Stimulated activated naive CD8-positive, alpha-beta T cell treated with anti-CD3 and anti-CD28 coated beads, Interleukin-15, Interleukin-2, amounts not matched to agents 100 U/mL and 50 U/mL, for 24 hours (primary cell): ENCODE results near the gene IARS2.
"Not testable (repeated sequence)": the region's sequence is repeated elsewhere in the genome, so short reads cannot be mapped to it uniquely, and the experiment has no call there.

Source experiments
- ATAC-seq: fragments of 150-1000 bp; cut with Tn5 transposase; one replicate; pipeline ENCODE4 v1.10.0; 2021
- DNase-seq: peaks from one replicate; pipeline ENCODE4 v3.0.0; 2021

IARS2 gene

DNA sequence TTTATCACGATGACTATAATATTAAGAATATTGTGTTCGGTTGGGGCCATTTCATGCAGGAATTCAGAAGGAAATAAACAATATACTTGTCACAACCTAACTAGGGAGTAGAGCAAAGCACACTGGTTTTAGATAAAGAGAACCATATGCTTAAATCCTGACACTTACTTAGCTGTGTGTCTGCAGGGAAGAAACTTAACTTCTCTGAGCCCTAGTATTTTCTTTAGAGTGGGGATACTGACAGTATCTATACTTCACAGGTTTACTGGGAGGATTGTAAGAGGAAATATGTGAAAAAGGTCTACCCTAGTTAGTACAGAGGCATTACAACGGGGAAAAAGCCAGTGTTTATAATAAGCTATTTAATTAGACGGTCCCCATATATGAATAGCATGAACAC, 72.9 kb downstream of the IARS2 start:
- ATAC-seq = no peak
- no peak for DNase-seq

DNA sequence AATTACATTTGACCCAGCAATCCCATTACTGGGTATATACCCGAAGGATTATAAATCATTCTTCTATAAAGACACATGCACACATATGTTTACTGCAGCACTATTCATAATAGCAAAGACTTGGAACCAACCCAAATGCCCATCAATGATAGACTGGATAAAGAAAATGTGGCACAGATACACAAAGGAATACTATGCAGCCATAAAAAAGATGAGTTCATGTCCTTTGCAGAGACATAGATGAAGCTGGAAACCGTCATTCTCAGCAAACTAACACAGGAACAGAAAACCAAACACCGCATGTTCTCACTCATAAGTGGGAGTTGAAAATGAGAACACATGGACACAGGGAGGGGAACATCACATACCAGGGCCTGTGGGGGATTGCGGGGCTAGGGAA, 76.0 kb downstream of the IARS2 start:
- ATAC-seq, DNase-seq: not testable (repeated sequence)

DNA sequence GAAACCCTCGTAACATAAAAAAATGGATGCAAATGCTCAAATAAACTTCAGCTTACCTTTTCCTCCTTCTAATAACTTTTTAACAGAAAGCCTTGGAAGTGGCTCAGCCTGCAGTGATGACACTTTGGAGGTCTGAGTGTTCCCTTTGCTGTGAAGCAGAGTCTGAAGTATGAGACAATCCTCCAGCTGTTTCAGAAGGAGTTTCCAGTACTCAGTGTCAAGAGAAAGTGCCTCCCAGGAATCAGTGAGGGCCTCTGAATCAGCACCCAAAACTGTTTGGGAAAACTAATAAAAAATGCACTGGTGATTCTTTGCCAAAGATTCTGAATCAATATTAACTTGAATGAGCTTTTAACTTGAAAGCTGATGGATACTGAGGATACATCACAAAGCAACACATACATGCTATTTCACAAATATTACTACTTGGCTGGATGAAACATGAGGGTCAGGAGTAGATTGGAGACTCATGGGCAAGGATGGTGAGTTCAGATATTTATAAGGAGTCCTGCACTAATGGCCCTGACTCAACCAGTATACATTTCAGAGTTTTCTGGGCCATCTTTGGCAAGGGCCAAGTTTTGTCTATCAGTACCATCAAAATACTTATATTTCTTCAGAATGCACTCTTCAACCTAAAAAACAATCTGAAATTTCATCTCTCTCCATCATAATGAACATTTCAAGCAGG, 77.0 kb downstream of the IARS2 start:
- DNase-seq (no peak), ATAC-seq (no peak)

DNA sequence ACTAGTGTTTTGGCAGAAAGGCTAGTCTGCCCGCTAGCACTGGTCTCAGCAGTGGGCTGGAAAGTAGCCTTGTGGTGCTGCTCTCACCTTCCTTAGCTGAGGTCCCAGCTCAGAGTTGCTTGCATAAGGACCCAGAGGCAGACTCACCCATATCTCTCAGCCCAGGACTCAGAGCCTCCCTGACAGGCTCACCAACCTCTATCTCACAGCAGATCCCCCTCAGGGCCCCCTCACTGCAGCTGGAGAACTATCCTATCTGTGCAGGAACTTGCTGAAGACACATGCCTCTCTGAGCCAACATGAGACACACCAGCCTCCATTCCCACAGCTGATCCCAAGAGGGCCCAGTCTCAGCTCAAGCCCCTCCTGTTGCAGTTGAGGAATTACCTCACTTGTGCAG, 82.6 kb downstream of the IARS2 start:
- no peak for DNase-seq
- no peak for ATAC-seq

DNA sequence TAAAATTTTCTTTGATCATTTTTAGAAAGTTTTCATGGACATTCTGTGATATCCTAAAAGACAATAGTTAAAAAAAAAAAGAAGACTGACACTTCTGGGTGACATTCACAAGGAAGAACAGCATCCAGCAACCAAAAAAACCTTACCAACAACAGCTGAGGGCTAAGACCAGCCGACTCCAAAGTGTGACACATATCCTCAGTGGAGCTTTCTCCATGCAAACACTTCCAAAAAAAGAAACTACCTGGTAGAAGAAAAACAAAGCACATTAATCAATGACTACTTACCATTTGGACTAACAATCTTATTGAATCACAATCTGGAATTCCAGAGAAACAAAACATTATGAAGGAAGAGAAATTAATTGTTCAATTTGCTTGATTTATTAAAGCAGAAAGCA, 88.2 kb downstream of the IARS2 start:
- ATAC-seq (no peak), DNase-seq (no peak)

DNA sequence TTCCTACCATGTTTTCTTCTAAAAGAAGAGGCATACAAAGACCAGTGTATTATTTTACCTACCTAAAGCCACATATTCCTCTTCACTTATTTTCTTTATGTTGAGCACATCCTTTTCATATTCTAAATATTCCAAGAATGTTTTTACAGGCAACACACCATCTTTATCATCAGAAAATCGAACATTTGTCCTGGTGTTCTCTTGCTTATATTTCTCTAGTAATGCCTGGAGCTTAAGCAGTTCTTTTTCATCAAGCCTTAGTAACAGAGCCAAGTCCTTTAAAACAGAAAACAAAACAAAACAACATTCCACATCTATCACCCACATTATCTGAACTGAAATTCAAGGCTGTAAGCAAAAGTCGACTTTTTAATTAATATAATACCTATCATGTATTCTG, 88.7 kb downstream of the IARS2 start:
- no peak for DNase-seq
- ATAC-seq = no peak

DNA sequence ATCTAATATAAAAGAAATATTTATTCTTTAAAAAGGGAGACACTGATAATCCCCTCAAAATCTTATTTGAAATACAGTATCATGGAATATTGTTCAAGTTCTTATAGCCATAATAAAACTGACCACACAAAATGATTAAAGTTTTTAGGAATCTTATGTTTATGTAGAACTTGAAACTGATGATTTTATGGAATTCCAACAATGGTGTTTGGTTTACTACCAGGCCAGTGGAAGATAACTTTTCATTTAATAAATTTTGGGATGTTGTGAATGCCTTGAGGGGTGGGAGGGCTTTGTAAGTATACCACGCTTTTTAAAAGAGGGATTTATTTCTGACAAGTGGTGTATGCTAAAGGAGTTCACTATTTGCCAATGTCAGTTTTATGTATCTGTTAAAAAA, 90.6 kb downstream of the IARS2 start:
- DNase-seq (no peak), ATAC-seq (no peak)

DNA sequence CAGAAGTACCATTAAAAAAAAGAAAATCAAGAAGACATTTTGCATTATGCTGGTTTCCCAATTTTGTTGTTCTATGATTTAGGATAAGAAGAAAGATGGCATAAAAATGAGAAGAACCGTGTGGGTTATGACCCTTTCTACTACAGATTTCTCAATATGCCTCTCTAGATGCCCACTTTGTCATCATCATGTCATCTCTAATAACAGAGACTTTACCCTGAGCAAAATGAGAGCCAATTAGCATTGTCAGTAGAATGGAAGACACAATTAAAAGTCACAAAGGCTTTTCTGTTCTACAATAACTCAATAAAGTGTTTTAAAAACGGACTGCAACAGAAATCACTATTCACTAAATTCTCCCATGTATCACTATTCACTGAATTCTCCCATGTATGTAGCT, 92.8 kb downstream of the IARS2 start:
- ATAC-seq (no peak), DNase-seq (no peak)

DNA sequence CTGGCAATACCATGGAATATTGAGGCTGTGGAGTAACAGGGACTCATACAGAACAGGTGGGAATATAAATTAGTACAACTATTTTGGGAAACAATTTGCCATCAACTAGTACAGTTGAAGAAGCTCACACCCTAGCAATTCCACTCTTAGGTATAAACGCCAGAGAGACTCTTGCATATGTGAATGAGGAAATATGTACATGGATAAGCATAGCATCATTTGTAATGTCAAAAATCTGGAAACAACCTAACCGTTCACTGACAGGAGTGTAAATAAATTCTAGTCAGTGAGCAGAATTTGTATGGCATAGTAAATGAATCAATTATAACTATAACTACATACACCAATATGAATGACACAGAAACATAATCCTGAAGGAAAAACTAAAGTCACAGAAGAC, 94.6 kb downstream of the IARS2 start:
- ATAC-seq = no peak
- no peak for DNase-seq

DNA sequence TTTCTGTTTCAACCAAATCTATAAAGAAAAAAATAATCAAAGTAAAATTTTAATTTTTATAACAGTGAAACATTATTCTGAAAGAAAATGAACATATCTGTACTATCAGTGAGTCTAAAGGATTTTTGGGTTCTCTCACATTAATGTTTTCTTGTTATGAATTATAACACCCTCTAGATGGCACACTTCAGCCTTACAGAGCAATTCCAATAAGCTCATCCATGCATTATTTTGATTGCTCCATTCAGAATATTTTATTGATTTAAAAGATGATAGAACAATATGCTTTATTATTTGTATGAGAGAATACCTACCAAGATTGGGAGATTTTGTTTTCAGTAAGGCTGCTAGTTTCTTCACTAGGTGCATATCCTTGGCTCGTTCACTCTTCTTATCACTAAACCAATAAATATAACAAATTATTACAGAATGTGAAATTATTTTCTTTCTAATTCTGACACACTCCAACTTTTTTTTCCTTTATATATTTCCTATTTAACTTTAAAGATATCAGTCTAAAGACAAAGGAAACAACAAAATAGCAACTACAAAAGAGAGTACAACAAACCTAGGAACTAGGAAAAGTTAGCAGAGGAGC, 95.9 kb downstream of the IARS2 start:
- DNase-seq (no peak), ATAC-seq (no peak)

DNA sequence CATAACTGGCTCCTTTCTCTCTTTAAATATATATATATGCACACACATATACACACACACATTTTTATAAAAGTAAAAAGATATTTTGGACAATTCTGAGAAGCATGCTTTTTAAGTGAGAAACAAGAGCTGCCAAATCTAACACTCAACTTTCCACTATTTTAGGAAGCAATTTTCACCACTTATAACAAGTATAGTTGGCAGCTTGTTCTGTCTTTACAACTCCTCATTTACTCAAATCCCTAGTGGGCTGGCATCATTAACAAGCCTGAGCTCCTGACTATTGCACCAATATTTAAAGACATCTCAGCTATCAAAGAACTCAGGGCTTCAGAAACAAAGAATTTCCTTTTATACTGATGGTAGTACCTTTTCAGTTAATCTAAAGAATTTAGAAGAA, 101.8 kb downstream of the IARS2 start:
- ATAC-seq = no peak
- no peak for DNase-seq
